Hepatocyte (in vitro differentiated cells): ENCODE results near the gene ZNF785. TPM values are rescaled to one million over a fixed set of nuclear protein-coding genes. Genes with fewer than 3 reads are reported as not detected.

Experiments
- DNase-seq: peaks from one replicate; pipeline ENCODE4 v3.0.0-alpha.2; 2016; ENCODE audit warnings: low spot score
- H2AFZ ChIP-seq: fragments of 200-600 bp; sonication (generic); 2 replicates; pipeline ENCODE4 v1.6.0; 2016; ENCODE audit warnings: antibody characterized with exemption, mild to moderate bottlenecking
- H3K27ac ChIP-seq: fragments of 200-600 bp; sonication (generic); 2 replicates; pipeline ENCODE4 v1.5.1; 2016; ENCODE audit warnings: mild to moderate bottlenecking
- H3K27me3 ChIP-seq: fragments of 200-600 bp; sonication (generic); 2 replicates; pipeline ENCODE4 v1.6.1; 2016
- H3K36me3 ChIP-seq: fragments of 200-600 bp; sonication (generic); replicated peaks from 2 replicates; pipeline ENCODE4 v1.5.1; 2016; ENCODE audit warnings: low read depth; ENCODE audit not compliant: insufficient read depth
- H3K4me1 ChIP-seq: fragments of 200-600 bp; sonication (generic); 2 replicates; pipeline ENCODE4 v1.5.1; 2016; ENCODE audit warnings: mild to moderate bottlenecking, moderate library complexity; ENCODE audit not compliant: insufficient read depth
- H3K4me2 ChIP-seq: fragments of 200-600 bp; sonication (generic); 2 replicates; pipeline ENCODE4 v1.6.0; 2016
- H3K4me3 ChIP-seq: fragments of 200-600 bp; sonication (generic); 2 replicates; pipeline ENCODE4 v1.5.1; 2016; ENCODE audit warnings: mild to moderate bottlenecking
- H3K79me2 ChIP-seq: fragments of 200-600 bp; sonication (generic); 2 replicates; pipeline ENCODE4 v1.6.0; 2017; ENCODE audit warnings: mild to moderate bottlenecking
- H3K9me2 ChIP-seq: fragments of 200-600 bp; sonication (generic); replicated peaks from 2 replicates; pipeline ENCODE4 v1.6.0; 2017; ENCODE audit warnings: mild to moderate bottlenecking; ENCODE audit not compliant: insufficient read depth
- H3K9me3 ChIP-seq: fragments of 200-600 bp; sonication (generic); 2 replicates; pipeline ENCODE4 v1.5.1; 2016; ENCODE audit warnings: low read depth, mild to moderate bottlenecking
- H4K20me1 ChIP-seq: fragments of 200-600 bp; sonication (generic); 2 replicates; pipeline ENCODE4 v1.6.0; 2016; ENCODE audit warnings: mild to moderate bottlenecking; ENCODE audit not compliant: insufficient read depth, poor library complexity, severe bottlenecking
- EZH2 ChIP-seq: fragments of 200-600 bp; sonication (generic); IDR thresholded peaks from 2 replicates; pipeline ENCODE4 v1.6.1; 2016; ENCODE audit warnings: antibody characterized with exemption, mild to moderate bottlenecking, borderline replicate concordance
- EZH2phosphoT487 ChIP-seq: fragments of 200-600 bp; sonication (generic); IDR thresholded peaks from one replicate; pipeline ENCODE4 v1.6.1; 2018; ENCODE audit warnings: antibody characterized with exemption, mild to moderate bottlenecking, low read depth, moderate library complexity; ENCODE audit not compliant: unreplicated experiment, severe bottlenecking
- WGBS: methylation state at CpG from one replicate; pipeline ENCODE4 v1.1.6; 2016; ENCODE audit warnings: low lambda C conversion rate; ENCODE audit errors: missing lambda C conversion rate; 5-methylcytosine and 5-hydroxymethylcytosine counted together
- polyA plus RNA-seq: library from polyadenylated mRNA; unstranded; fragments of >200 nt; fragmentation: Nextera tagmentation; extraction: Ambion mirVana; gene quantifications from 2 replicates; pipeline ENCODE4 v1.2.1, GENCODE V29; 2016
- small RNA-seq: library from RNA; depleted of rRNA; stranded (forward); fragments of <200 nt; gene quantifications from one replicate; pipeline ENCODE3, GENCODE V24; 2014
- total RNA-seq: library from RNA; depleted of rRNA; stranded (reverse); fragments of >200 nt; gene quantifications from 2 replicates; pipeline ENCODE4 v1.2.3, GENCODE V29; 2014
- TF ChIP-seq, protein P1 (sequence below): fragments of 200-600 bp; sonication (generic); IDR thresholded peaks from 2 replicates; pipeline ENCODE4 v1.5.1; 2016; ENCODE audit warnings: antibody characterized with exemption, mild to moderate bottlenecking; ENCODE audit not compliant: poor library complexity

Gene ZNF785
- total and polyA plus RNA-seq, 2 experiments from 2014 or later = 10.0 to 11.7 TPM

DNA sequence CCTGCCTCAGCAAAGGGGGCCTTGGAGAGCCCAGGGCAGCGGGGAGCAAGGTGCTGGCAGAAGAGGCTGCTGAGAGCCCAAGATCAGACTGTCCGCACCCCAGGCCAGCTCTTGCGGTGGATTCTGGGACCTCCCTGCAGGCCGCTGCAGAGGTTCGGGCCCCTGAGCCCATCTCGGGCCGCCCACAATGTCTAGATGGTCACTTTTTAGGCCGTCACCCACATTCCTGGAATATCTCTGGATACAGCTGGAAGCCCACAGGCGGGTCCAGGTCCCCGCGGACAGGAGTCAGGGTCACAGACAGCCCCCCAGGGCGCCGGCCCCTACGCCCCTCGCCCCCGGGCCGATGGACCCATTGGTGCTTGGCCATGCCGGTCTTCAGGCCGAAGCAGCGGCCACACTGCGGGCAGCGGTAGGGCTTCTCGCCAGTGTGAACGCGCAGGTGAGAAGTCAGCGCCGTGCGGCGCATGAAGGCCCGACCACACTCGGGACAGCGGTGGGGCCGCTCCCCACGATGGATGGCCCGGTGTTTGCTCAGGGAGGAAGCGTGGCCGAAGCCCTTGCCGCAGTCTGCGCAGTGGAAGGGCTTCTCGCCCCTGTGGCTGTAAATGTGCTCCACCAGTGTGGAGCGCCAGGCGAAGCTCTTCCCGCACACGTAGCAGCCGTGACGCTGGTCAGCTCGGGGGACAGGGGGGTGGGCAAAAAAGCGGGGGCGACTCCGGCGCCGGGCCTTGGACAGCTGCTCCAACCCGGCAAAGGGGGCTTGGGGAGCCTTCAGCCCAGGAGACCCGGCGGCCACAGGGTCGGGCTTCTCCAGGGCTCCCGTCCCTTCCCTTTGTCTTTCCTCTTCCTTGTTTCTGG is 53.0 kb downstream of the ZNF785 start:
- TF ChIP-seq EZH2phosphoT487 (no peak), EZH2 (no peak)
- TF ChIP-seq, protein P1, sequence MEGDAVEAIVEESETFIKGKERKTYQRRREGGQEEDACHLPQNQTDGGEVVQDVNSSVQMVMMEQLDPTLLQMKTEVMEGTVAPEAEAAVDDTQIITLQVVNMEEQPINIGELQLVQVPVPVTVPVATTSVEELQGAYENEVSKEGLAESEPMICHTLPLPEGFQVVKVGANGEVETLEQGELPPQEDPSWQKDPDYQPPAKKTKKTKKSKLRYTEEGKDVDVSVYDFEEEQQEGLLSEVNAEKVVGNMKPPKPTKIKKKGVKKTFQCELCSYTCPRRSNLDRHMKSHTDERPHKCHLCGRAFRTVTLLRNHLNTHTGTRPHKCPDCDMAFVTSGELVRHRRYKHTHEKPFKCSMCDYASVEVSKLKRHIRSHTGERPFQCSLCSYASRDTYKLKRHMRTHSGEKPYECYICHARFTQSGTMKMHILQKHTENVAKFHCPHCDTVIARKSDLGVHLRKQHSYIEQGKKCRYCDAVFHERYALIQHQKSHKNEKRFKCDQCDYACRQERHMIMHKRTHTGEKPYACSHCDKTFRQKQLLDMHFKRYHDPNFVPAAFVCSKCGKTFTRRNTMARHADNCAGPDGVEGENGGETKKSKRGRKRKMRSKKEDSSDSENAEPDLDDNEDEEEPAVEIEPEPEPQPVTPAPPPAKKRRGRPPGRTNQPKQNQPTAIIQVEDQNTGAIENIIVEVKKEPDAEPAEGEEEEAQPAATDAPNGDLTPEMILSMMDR = no peak
- peaks cover 42% of the 10 kb centered on the region for H3K79me2 ChIP-seq
- no peak overlapping the region for H3K27ac ChIP-seq
- peak overlapping the region; percentile 81 for H3K4me2 ChIP-seq
- DNase-seq = no peak
- H3K9me2 ChIP-seq = no peaks in the 10 kb centered on the region
- H3K36me3 ChIP-seq = no peaks in the 10 kb centered on the region
- WGBS = 99% methylated on average over 51 of the region's 57 CpGs
- peaks cover 31% of the 10 kb centered on the region for H3K4me1 ChIP-seq
- no peaks in the 10 kb centered on the region for H3K27me3 ChIP-seq
- H3K4me3 ChIP-seq = no peak overlapping the region
- H3K9me3 ChIP-seq = no peaks in the 10 kb centered on the region
- no peak overlapping the region for H2AFZ ChIP-seq
- no peaks in the 10 kb centered on the region for H4K20me1 ChIP-seq

Small RNA genes lying within 50 kb of the gene (small RNA-seq; reads per million reads assigned to genes)
- gene AC093249.1 = not detected
- gene AC093249.4 = not detected

Other genes starting within 250 kb of the ZNF785 start
- 44.2 and 45.1 TPM in 2 replicates for gene CD2BP2, start 230.4 kb downstream of the ZNF785 start, total RNA-seq
- gene CD2BP2, start 230.4 kb downstream of the ZNF785 start, polyA plus RNA-seq = 37.6 and 41.0 TPM in 2 replicates
- gene TBC1D10B, start 215.2 kb downstream of the ZNF785 start, total RNA-seq = 21.4 and 29.3 TPM in 2 replicates
- gene TBC1D10B, start 215.2 kb downstream of the ZNF785 start, polyA plus RNA-seq = 33.3 and 37.9 TPM in 2 replicates
- 4.0 TPM in 1 of 2 replicates, not detected in the other for gene MYL11, start 210.9 kb downstream of the ZNF785 start, total RNA-seq
- gene MYL11, start 210.9 kb downstream of the ZNF785 start, polyA plus RNA-seq = 2.2 and 5.3 TPM in 2 replicates
- not detected in 2 replicates for gene SEPTIN1, start 203.1 kb downstream of the ZNF785 start, total RNA-seq
- gene SEPTIN1, start 203.1 kb downstream of the ZNF785 start, polyA plus RNA-seq = 1.5 and 2.3 TPM in 2 replicates
- gene ZNF48, start 190.3 kb downstream of the ZNF785 start, total RNA-seq = 7.7 and 8.0 TPM in 2 replicates
- gene ZNF48, start 190.3 kb downstream of the ZNF785 start, polyA plus RNA-seq = 6.1 and 7.1 TPM in 2 replicates
- gene ZNF771, start 178.1 kb downstream of the ZNF785 start, total RNA-seq = 12.4 and 18.7 TPM in 2 replicates
- gene ZNF771, start 178.1 kb downstream of the ZNF785 start, polyA plus RNA-seq = 23.6 and 25.2 TPM in 2 replicates
- 25.9 and 33.8 TPM in 2 replicates for gene DCTPP1, start 155.7 kb downstream of the ZNF785 start, total RNA-seq
- 36.3 and 47.2 TPM in 2 replicates for gene DCTPP1, start 155.7 kb downstream of the ZNF785 start, polyA plus RNA-seq
- 36.1 and 51.3 TPM in 2 replicates for gene SEPHS2, start 139.8 kb downstream of the ZNF785 start, total RNA-seq
- gene SEPHS2, start 139.8 kb downstream of the ZNF785 start, polyA plus RNA-seq = 69.2 and 81.0 TPM in 2 replicates
- gene ITGAL, start 113.0 kb downstream of the ZNF785 start, total RNA-seq = 1.5 and 3.4 TPM in 2 replicates
- gene ITGAL, start 113.0 kb downstream of the ZNF785 start, polyA plus RNA-seq = 0.95 and 1.1 TPM in 2 replicates
- 37.6 and 44.1 TPM in 2 replicates for gene ZNF768, start 59.1 kb downstream of the ZNF785 start, total RNA-seq
- 19.9 and 25.2 TPM in 2 replicates for gene ZNF768, start 59.1 kb downstream of the ZNF785 start, polyA plus RNA-seq
- gene ZNF747, start 50.8 kb downstream of the ZNF785 start, total RNA-seq = 11.1 and 13.4 TPM in 2 replicates
- gene ZNF747, start 50.8 kb downstream of the ZNF785 start, polyA plus RNA-seq = 9.9 and 10.5 TPM in 2 replicates
- 9.8 and 13.8 TPM in 2 replicates for gene ZNF764, start 27.3 kb downstream of the ZNF785 start, total RNA-seq
- gene ZNF764, start 27.3 kb downstream of the ZNF785 start, polyA plus RNA-seq = 12.1 and 12.5 TPM in 2 replicates
- gene ZNF688, start 14.0 kb downstream of the ZNF785 start, total RNA-seq = 7.1 and 9.8 TPM in 2 replicates
- 21.0 and 21.3 TPM in 2 replicates for gene ZNF688, start 14.0 kb downstream of the ZNF785 start, polyA plus RNA-seq
- 7.1 and 8.0 TPM in 2 replicates for gene ZNF689, start 24.7 kb upstream of the ZNF785 start, total RNA-seq
- gene ZNF689, start 24.7 kb upstream of the ZNF785 start, polyA plus RNA-seq = 5.6 and 8.7 TPM in 2 replicates
- 6.6 and 8.1 TPM in 2 replicates for gene PRR14, start 65.3 kb upstream of the ZNF785 start, total RNA-seq
- 18.7 and 20.0 TPM in 2 replicates for gene PRR14, start 65.3 kb upstream of the ZNF785 start, polyA plus RNA-seq
- gene FBRS, start 72.7 kb upstream of the ZNF785 start, total RNA-seq = 18.5 and 22.9 TPM in 2 replicates
- gene FBRS, start 72.7 kb upstream of the ZNF785 start, polyA plus RNA-seq = 22.1 and 25.5 TPM in 2 replicates
- 9.6 and 15.3 TPM in 2 replicates for gene SRCAP, start 113.5 kb upstream of the ZNF785 start, total RNA-seq
- 29.3 and 33.6 TPM in 2 replicates for gene SRCAP, start 113.5 kb upstream of the ZNF785 start, polyA plus RNA-seq
- gene PHKG2, start 162.7 kb upstream of the ZNF785 start, total RNA-seq = 27.5 and 28.0 TPM in 2 replicates
- gene PHKG2, start 162.7 kb upstream of the ZNF785 start, polyA plus RNA-seq = 39.5 and 45.6 TPM in 2 replicates
- 1.3 and 5.0 TPM in 2 replicates for gene CFAP119, start 176.4 kb upstream of the ZNF785 start, total RNA-seq
- gene CFAP119, start 176.4 kb upstream of the ZNF785 start, polyA plus RNA-seq = 4.2 and 6.1 TPM in 2 replicates
- 63.5 and 75.3 TPM in 2 replicates for gene RNF40, start 176.6 kb upstream of the ZNF785 start, total RNA-seq
- gene RNF40, start 176.6 kb upstream of the ZNF785 start, polyA plus RNA-seq = 70.4 and 75.6 TPM in 2 replicates
- gene ZNF629, start 201.5 kb upstream of the ZNF785 start, total RNA-seq = 12.2 and 15.6 TPM in 2 replicates
- 7.7 and 8.7 TPM in 2 replicates for gene ZNF629, start 201.5 kb upstream of the ZNF785 start, polyA plus RNA-seq